ES-I3 (cell line): ENCODE results near the gene ZFP1.

Experiments
- H3K36me3 ChIP-seq: 2 replicates; pipeline ENCODE4 v1.6.1; 2013; ENCODE audit warnings: mild to moderate bottlenecking, low read length, control low read depth, moderate library complexity; ENCODE audit not compliant: insufficient read depth
- H3K4me1 ChIP-seq: 2 replicates; pipeline ENCODE4 v1.6.1; 2013; ENCODE audit warnings: mild to moderate bottlenecking, control low read depth, low read length; ENCODE audit not compliant: insufficient read depth
- H3K9ac ChIP-seq: 2 replicates; pipeline ENCODE4 v1.6.1; 2013; ENCODE audit warnings: low read depth, mild to moderate bottlenecking, low read length, moderate library complexity
- H3K9me3 ChIP-seq: 2 replicates; pipeline ENCODE4 v1.6.1; 2013; ENCODE audit warnings: mild to moderate bottlenecking, low read length, moderate library complexity; ENCODE audit not compliant: control insufficient read depth, insufficient read depth

Gene ZFP1

GRCh38 chr16:75160386-75160785 is 12.1 kb downstream of the ZFP1 start:
- no peak overlapping the region for H3K9ac ChIP-seq
- no peaks in the 10 kb centered on the region for H3K4me1 ChIP-seq
- H3K9me3 ChIP-seq, result peaks cover 12% of the 10 kb centered on the region; the same call in 1 of the 2 replicates
- 0 out of 2 replicates have a peak, but pooled peaks cover 3% of the 10 kb centered on the region for H3K36me3 ChIP-seq

GRCh38 chr16:75169899-75170405 is 21.6 kb downstream of the ZFP1 start:
- H3K9me3 ChIP-seq, result peaks cover 48% of the 10 kb centered on the region
- peaks cover 37% of the 10 kb centered on the region for H3K36me3 ChIP-seq
- H3K9ac ChIP-seq, result no peak overlapping the region
- H3K4me1 ChIP-seq, result no peaks in the 10 kb centered on the region

DNA sequence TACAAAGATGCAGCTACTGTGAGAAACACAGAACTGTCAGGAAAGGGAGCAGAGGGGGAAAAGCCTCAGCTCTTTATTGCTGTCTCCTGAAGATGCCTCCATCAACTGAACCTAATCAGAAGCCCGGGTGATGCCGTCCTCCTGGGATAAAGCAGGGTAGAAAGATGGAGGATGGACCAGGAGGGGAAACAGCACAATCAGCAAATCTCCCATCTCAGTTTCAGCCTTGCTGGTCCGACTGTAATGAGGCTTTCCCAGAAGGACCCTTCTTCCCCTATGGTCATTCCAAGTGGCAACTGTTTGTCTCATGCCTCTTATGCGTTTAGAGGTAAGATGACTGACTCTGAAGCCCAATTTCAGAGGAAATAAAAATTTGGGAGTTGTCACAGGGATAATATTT is 24.3 kb downstream of the ZFP1 start:
- Histone ChIP-seq H3K9ac (no peak overlapping the region), H3K36me3 (peaks cover 27% of the 10 kb centered on the region), H3K4me1 (no peaks in the 10 kb centered on the region), H3K9me3 (peaks cover 38% of the 10 kb centered on the region)

- peaks cover 7% of the 10 kb centered on the region for H3K36me3 ChIP-seq
- peaks cover 30% of the 10 kb centered on the region for H3K9me3 ChIP-seq
These were observed 26.8 kb downstream of the ZFP1 start for GRCh38 chr16:75175074-75175473.

DNA sequence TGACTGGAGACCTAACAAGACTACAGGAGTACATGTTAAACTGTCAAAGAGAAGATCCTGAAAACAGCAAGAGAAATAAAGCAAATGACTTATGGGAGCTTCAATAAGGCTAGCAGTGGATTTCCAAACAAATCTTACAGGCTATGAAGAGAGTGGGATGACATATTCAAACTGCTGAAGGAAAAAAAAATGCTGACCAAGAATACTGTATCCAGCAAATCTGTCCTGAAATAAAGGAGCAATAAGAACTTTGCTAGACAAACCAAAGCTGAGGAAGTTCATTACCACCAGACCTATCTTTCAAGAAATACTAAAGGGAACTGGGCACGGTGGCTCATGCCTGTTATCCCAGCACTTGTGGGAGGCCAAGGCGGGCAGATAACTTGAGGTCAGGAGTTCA is 28.6 kb downstream of the ZFP1 start:
- H3K36me3 ChIP-seq, result no peaks in the 10 kb centered on the region
- H3K9ac ChIP-seq, result no peak overlapping the region
- H3K4me1 ChIP-seq, result no peaks in the 10 kb centered on the region
- peaks cover 13% of the 10 kb centered on the region for H3K9me3 ChIP-seq

More at GRCh38 chr16:75175074-75175473, 26.8 kb downstream of the ZFP1 start:
- no peaks in the 10 kb centered on the region for H3K4me1 ChIP-seq
- H3K9ac ChIP-seq, result no peak overlapping the region

GRCh38 chr16:75179208-75179607 is 30.9 kb downstream of the ZFP1 start:
- H3K36me3 ChIP-seq, result no peaks in the 10 kb centered on the region
- H3K9ac ChIP-seq, result no peak overlapping the region
- H3K4me1 ChIP-seq, result no peaks in the 10 kb centered on the region
- peaks cover 5% of the 10 kb centered on the region for H3K9me3 ChIP-seq

GRCh38 chr16:75181630-75182029 is 33.3 kb downstream of the ZFP1 start:
- Histone ChIP-seq H3K4me1 (no peaks in the 10 kb centered on the region), H3K9ac (no peak overlapping the region), H3K9me3 (no peaks in the 10 kb centered on the region; the same call in 1 of the 2 replicates), H3K36me3 (no peaks in the 10 kb centered on the region)

DNA sequence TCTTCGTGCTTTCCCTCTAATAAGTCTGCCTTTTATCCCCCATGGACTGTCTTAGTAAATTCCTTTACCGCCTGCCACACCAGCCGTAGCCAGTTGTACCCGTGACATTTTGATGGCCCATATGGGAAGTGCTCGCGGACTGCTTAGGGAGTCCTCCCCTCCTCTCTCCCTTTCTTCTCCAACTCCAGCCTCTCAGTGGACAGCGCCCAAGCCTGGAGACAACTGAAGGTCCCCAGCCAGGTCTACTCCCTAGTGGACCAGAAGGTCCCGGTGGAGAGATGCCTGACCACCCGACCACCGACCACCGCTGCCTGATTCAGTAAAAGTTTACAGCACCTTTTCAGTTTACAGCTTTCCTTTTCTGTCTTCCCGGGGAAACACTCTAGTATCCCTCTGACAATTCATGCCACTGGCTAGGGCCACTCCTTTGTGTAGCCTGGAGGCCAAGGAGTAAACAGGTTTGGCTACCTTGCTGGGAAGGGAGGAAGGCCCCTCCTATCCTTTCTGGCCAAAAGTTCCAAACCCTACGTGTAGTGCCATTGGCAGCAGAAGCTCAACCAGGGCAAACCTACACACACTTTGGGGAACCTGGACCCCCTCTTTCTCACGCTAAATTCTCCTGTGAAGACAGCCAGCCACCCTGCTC is 40.6 kb downstream of the ZFP1 start:
- H3K36me3 ChIP-seq, result no peaks in the 10 kb centered on the region
- no peaks in the 10 kb centered on the region for H3K4me1 ChIP-seq
- H3K9me3 ChIP-seq, result no peaks in the 10 kb centered on the region
- no peak overlapping the region for H3K9ac ChIP-seq

DNA sequence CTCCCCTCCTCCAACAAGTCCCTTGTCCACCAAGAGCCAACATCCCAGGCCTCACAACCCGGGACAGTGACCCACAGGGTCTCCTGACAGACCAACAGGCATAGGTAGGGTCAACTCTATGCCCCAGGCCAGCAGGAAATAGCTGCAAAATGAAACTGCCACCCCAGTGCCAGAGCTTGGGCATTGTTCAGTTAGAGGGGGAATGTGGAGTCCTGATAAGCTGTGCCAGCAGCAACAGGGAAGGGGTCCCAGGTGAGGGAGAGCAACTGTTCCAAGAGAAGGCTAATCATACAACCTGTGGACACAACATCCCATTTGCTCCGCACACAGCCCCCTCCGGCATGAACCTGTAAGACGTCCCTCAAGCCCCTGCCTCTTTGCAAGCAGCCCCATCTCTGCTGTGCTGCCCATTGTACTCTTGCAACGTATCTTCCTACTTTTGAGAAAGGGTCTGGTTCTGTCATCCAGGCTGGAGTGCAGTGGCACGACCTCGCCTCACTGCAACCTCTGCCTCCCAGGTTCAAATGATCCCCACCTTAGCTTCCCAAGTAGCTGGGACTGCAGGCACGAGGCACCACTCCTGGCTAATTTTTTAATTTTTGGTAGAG is 41.4 kb downstream of the ZFP1 start:
- Histone ChIP-seq H3K9ac (no peak overlapping the region), H3K9me3 (no peaks in the 10 kb centered on the region), H3K4me1 (no peaks in the 10 kb centered on the region), H3K36me3 (no peaks in the 10 kb centered on the region)

DNA sequence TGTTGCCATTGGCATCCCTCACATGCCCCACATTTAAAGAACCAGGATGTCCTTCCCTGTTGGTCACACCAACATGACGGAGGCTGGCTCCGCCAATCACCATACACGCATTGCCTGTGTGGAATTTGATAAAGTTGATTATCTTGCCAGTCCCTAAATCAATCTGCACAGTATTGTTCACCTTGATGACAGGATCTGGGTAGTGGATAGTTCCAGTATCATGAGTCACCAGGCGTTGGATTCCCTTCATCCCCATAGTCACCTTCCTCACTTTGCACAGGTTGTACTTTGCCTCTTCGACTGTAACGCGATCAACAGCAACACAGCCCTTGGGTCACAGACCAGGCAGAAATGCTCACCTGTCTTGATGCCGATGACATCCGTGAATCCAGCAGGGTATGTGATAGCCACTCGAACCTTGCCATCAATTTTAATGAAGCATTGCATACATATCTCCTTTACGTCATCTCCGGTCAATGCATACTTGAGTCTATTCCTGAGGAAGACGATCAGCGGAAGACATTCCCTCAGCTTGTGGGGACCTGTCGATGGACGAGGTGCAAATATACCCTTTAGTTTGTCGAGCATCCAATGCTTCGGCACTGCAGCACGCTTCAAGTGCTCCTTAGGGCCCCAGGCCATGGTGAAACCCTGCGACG is 44.4 kb downstream of the ZFP1 start:
- no peak overlapping the region for H3K9ac ChIP-seq

GRCh38 chr16:75193265-75193650 is 44.9 kb downstream of the ZFP1 start:
- no peaks in the 10 kb centered on the region for H3K4me1 ChIP-seq

More for the DNA sequence above, 44.4 kb downstream of the ZFP1 start:
- Histone ChIP-seq H3K9me3 (no peaks in the 10 kb centered on the region; the same call in 1 of the 2 replicates), H3K36me3 (no peaks in the 10 kb centered on the region), H3K4me1 (no peaks in the 10 kb centered on the region)

DNA sequence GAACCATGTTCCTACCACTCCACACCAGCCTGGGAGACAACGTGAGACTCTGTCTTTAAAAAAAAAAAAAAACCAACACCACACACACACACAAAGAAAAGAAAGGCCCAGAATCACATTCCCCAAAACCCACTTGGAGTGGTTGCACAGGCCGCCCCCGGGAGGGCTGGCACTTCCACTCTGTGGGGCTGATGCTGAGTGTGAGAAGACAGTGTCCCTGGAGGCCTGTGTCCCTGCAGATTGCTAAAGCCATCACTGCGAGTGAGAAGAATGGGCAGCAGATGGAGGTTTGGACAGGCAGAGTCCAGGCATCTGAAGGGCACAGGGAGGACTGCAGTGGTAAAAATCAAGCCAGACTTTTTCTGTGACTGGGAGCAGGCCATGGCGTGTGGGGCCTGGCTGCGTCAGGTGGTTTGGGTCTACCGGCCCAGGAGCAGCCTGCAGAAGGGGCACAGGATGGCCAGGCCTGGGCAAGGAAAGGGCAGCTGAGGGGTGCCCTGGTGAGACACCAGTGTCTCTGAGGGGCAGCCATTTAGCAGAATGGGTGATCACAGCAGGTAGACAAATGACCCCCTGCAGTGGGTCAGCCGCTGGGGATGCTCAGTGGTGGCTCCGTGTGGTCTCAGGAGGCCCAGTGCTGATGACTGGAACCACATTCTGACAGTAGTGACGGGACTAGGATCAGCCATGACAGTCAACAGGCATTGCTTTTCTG is 45.6 kb downstream of the ZFP1 start:
- no peaks in the 10 kb centered on the region for H3K4me1 ChIP-seq
- no peaks in the 10 kb centered on the region for H3K36me3 ChIP-seq
- H3K9ac ChIP-seq, result no peak overlapping the region
- H3K9me3 ChIP-seq, result no peaks in the 10 kb centered on the region; the same call in 1 of the 2 replicates

More at GRCh38 chr16:75193265-75193650, 44.9 kb downstream of the ZFP1 start:
- H3K9ac ChIP-seq, result no peak overlapping the region
- H3K36me3 ChIP-seq, result no peaks in the 10 kb centered on the region
- H3K9me3 ChIP-seq, result no peaks in the 10 kb centered on the region; the same call in 1 of the 2 replicates

DNA sequence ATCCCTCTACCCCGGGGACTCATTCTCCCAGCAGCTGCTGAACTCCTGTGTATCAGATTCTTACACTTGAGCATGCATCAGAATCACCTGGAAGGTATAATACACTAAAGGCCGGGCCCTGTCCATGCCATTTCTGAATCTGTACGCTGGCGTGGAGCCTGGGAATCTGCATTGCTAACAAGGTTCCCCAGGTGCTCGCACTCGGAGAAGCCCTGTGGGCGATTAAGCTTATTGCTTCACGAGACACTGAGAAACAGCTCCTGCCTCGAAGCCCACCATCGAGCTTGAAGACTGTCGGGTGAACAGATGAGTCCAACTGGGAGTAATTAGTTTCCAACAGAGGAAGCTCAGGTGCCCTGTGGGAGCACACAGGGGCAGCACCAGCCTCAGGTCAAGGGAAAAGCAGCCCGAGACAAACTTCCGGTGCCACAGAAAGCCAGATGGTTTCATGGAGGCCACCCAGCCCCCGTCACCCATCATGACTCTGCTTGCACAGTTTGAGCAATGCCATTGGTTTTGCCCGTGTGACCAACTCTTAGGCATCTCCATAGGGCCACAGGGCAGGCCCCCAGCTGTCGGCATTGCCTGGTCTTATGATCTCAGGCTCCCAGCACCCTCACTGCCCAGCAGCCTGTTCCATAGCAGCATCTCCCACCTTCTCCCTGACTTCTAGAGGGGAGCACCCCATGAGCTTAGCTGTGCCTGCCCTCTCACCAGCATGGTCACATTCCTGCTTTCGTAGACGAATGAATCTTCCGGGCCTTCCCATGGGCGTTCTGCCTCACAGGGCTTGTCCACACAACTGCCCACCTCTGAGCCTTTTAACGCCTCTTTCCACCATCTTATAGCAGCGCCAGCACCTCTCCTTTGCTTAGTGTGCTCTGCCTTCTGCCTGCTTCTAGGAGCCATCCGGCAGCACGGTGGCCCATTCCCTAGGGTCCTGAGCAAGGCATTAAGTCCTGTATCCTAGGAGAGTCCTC is 47.8 kb downstream of the ZFP1 start:
- H3K36me3 ChIP-seq, result no peaks in the 10 kb centered on the region
- H3K9ac ChIP-seq, result no peak overlapping the region
- H3K4me1 ChIP-seq, result no peaks in the 10 kb centered on the region
- H3K9me3 ChIP-seq, result no peaks in the 10 kb centered on the region; the same call in 1 of the 2 replicates
